Measurements from ENCODE around the gene ZNF467.

- TF ChIP-seq CTCF (IDR thresholded peaks at IDR 0.05; ENCODE audit: low read depth, low read length) (no peak), POLR2A (IDR thresholded peaks at IDR 0.05; ENCODE audit: extremely low read depth, insufficient read length) (no peak)
These were observed 5.5 kb upstream of the ZNF467 start for GRCh38 chr7:149778696-149779501.
